Stimulated activated CD8-positive, alpha-beta memory T cell treated with anti-CD3 and anti-CD28 coated beads, Interleukin-15, amount 100 ng/mL, for 4 hours (primary cell): ENCODE data around the gene MRPS17.
A peak's percentile ranks its signal among the peaks of the same experiment; 100 is the strongest.
"Not testable (repeated sequence)": the region's sequence is repeated elsewhere in the genome, so short reads cannot be mapped to it uniquely, and the experiment has no call there.

Experiments used
- DNase-seq, 2 donors: peaks; one replicate each; pipeline ENCODE4 v3.0.0-alpha.2; 2020; ENCODE audit warnings: low read depth in 2 of 2

The MRPS17 gene

GRCh38 chr7:55951637-55952351 is at the start of gene MRPS17:
MRPS17 (plus strand) TSS chr7:55951877; CDS start chr7:55953196, 1,319 bp downstream.
- peak; percentile 84 to 90 for DNase-seq

DNA sequence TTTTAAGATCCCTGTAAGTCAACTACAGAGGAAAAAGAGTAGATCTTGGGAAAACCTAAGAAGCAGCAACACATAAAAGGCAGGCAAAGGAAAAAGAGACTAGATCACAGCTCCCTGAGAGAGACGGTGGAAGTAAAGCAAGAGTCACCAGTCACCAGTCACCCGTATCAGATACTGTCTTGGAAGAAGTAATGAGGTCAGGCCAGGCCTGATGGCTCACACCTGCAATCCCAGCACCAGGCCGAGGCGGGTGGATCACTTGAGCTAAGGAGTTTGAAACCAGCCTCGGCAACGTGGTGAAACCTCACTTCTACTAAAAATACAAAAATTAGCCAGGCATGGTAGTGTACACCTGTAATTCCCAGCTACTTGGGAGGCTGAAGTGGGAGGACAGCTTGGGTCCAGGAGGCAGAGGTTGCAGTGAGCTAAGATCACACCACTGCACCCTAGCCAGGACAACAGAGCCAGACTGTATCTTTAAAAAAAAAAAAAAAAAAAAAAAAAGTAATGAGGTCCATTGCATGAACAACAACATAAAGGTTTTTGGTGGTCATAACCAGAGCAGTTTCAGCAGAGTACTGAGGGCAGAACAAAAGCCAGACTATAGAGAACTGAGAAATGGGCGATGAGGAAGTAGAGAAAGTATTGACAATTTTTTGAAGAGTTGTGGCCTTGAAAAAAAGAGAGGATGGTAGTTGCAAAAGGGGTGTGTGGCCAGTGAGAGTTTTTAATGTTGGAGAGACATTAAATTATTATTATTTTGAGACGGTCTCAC is 47.5 kb upstream of the MRPS17 start:
- DNase-seq, result no peak

GRCh38 chr7:55912748-55913158 is 38.9 kb upstream of the MRPS17 start:
- DNase-seq, result no peak

DNA sequence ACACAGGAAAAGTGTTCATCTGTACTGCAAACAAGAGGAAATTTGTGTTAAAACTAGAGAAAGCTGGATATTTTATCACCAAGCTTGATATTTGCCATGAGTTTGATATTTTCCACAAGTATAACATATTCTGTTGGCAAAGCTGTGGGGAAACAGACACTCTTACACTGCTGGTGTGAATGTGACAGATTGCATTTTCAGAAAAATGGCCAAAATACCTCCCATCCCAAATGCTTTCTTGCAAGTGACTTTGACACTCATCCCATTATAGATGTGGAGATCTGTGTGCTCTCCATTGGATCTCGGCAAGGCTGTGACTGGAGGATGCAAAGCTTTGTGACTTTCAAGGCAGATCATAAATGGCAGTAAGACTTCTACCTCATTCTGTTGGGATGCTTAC is 33.9 kb upstream of the MRPS17 start:
- DNase-seq, result no peak

DNA sequence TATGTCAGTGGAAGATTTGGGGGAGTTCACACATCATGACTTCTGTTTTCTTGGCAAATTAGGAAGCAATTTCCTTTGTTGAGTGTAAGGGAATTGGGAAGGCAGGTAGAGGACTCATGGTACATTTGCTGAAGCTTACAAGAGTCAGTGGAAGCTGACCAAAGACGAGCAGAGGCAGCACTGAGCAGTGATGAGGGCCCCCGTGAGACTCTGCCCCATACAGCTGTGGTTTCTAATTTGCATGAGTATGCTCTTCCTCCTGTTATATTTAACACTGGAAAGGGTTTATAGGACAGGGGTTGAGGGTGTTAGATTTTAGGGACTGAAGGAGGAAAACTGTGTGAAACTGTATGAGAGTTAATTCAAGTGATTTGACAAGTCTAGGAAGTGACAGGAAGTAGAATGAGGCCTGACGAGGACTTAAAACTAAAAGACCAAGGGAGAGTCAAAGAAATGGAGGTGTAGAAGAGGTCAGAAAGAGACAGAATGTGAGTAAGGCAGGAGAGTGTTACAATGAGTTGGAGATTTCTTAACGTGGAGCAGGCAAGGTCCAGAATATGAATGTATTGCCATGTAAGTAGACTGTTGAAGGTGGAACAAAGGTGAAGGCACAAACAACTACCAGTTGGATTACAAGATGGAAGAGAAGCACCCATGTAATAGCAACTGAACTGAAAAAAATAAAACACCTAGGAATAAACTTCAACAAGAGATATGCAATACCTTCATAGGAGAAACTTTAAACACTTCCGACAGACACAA is 23.5 kb upstream of the MRPS17 start:
- no peak for DNase-seq

GRCh38 chr7:55931421-55932151 is 20.1 kb upstream of the MRPS17 start:
- DNase-seq, result no peak

DNA sequence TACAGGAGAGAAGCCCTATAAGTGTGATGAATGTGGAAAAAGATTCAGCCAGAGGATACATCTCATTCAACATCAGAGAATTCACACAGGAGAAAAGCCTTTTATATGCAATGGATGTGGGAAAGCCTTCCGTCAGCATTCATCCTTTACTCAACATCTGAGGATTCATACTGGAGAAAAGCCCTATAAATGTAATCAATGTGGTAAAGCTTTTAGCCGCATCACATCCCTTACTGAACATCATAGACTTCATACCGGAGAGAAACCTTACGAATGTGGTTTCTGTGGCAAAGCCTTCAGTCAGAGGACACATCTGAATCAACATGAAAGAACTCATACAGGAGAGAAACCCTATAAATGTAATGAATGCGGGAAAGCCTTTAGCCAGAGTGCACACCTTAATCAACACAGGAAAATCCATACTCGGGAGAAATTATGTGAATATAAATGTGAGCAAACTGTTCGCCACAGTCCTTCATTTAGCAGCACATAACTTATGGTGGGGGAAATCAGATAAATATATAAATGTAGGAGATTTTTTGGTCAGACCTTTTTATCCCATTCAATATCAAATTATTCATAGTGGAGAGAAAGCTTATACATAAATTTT is 12.1 kb upstream of the MRPS17 start:
- no peak for DNase-seq

- no peak for DNase-seq
Observed at GRCh38 chr7:55946545-55946944, 5.1 kb upstream of the MRPS17 start.

DNA sequence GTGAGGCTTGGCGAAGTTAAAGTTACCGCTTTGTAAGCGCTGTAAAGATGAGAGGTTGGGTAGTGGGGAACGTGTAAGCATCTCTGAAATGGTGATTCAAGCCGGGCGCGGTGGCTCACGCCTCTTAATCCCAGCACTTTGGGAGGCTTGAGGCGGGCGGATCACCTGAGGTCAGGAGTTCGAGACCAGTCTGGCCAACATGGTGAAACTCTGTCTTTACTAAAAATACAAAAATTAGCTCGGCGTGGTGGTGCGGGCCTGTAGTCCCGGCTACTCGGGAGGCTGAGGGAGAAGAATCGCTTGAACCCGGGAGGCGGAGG is 635 bp downstream of the MRPS17 start:
- not testable (repeated sequence) for DNase-seq

DNA sequence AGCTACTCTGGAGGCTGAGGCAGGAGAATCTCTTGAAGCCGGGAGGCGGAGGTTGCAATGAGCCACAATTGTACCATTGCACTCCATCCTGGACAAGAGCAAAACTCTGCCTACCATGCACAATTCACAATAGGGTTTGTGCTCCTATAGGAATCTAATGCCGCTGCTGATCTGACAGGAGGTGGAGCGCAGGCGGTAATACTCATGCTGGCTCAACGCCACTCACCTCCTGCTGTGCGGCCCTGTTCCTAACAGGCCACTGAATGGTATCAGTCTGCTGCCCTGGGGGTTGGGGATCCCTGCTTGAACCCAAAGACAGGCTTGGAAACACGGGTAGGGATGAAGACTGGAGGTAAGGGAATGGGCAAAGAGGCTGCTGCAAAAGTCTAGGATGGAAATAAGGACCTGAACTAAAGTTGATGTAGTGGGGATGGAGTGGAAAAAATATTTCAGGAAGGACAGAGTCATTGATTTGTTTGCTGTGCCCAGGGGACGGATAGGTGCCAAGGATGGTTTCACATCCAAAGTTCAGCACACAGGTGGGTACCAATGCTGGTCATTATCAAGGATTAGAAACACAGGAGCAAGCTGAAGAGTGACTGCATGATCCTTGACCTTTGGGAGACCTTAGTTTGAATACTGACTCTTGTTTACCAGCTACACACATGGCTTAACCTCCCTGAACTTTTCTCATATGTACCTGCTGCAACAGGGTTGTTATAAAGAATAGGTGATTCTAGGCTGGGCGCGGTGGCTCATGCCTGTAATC is 2.2 kb downstream of the MRPS17 start:
- DNase-seq, result no peak

- no peak for DNase-seq
Observed at GRCh38 chr7:55957190-55957589, 5.5 kb downstream of the MRPS17 start.

DNA sequence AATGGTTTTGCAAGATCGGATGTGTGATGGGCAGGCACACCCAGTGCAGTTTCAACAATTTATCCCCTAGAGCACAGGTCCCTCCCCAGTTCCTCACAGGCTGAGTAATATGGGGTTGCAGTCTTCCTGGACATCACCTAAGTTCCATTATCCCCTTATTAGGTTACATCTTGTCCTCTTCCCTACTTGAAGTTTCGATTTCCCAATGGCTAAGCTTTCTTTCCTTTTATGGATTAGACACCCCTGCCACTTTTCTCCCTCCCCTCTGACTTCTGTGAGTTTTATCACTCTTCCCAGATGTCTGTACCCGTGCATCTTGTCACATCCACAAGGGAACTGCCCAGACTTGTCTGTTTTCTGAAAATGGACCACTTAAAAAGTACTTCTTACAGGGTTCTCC is 10.3 kb downstream of the MRPS17 start:
- DNase-seq, result no peak

DNA sequence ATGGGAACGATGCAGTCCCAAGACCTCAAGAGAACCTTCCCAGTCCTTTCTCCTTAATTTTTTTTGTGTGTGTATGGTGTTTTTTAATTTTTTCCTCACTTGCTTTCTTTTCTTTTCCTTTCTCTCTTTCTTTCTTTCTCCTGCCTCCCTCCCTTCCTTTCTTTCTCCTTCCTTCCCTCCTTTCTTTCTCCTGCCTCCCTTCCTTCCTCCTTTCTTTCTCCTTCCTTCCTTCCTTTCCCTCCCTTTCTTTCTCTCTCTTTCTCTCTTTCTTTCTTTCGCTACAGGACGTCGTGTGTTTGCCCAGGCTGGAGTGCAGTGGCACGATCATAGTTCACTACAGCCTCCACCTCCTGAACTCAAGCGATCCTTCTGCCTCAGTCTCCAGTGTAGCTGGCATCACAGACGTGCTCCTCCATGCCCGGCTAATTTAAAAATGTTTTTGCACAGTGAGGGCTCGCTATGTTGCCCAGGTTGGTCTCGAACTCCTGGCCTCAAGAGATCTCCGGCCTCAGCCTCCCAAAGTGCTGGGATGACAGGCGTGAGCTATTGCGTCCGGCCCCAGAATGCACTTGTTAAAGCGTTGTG is 12.0 kb downstream of the MRPS17 start:
- no peak for DNase-seq

- DNase-seq, result peak in 1 of 2 donors; percentile 39
Observed at GRCh38 chr7:55964261-55965099, 12.8 kb downstream of the MRPS17 start, which contains the start of gene NIPSNAP2. NIPSNAP2 (plus strand) TSS chr7:55964585; CDS start chr7:55964610, 25 bp downstream.

DNA sequence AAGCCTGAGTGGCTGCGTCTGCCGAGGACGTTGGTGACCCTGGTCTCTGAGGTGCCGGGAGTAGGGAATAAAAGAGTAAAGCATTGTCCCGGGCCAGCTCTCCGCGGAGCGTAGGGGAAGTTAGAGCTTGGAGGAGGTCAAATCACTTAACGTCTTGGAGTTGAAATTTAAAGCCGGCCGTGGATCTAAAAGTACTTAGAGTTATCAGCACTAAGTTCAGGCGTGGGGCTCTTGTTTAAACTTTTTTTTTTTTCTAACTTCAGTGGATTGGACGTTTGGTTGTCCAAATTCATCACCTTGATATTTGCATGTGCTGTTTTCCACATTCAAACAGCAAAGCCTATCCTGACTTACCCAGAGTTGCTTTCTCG is 13.4 kb downstream of the MRPS17 start:
- DNase-seq, result no peak

GRCh38 chr7:55965805-55966421 is 14.2 kb downstream of the MRPS17 start:
- no peak for DNase-seq

DNA sequence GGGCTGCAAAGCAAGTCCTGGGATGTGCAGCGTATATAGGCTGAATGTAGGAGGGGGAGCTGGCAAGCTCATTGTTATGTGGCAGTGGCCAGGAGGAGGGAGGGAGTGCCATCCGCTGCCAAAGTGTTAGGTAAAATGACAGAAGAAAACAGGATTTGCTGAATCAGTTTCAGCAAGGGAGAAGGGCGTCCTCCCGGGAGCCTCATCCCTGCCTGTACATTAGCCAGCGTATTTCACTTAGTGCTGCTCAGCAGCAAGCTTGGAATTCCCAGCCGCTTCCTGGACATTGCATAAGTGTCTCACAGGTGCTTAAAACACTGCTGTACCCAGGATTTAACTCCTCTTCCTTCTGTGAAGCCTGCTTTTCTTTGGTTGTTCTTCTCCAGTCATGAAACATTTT is 15.2 kb downstream of the MRPS17 start:
- DNase-seq, result no peak

DNA sequence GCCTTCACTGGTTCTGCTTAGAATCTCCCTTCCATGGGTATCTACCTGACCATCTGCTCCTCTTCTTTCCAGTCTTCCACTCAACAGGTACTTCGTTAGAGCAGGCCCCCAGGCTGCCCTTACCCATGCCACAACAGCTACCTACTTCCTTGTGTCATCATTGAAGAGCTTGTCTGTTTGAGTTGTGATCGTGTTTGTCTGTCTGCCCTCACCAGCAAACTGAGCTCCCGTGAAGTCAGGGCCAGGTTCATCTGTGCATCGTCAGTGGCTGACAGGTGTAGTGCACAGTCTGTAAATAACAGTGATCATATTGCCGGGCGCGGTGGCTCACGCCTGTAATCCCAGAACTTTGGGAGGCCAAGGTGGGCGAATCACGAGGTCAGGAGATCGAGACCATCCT is 17.7 kb downstream of the MRPS17 start:
- no peak for DNase-seq

GRCh38 chr7:55970561-55970960 is 18.9 kb downstream of the MRPS17 start:
- DNase-seq, result no peak
